ENCODE results near the gene TUBGCP4. TPM values are rescaled to one million over a fixed set of nuclear protein-coding genes. Genes with fewer than 3 reads are reported as not detected.

TUBGCP4 gene
- total RNA-seq, 1 experiment from 2014 or later = 31.9 TPM

DNA sequence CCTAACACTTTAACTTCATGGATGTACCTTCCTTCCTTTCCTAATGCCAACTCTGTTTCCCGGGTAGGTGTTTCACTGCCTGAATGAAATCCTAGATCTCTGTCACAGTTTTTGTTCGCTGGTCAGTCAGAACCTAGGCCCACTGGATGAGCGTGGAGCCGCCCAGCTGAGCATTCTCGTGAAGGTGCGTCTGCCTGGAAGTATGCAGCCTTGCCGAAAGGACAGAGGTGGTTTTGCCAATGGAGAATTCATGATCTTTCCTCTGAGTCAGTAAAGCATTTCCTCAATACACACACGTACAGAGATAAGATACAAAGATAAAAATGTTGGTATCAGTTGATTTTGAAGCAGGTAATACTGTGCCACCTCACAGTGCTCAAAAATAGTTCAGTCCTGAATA is 32.7 kb downstream of the TUBGCP4 start:
- H3K9me3 ChIP-seq (ENCODE audit: control insufficient read depth, insufficient read depth, low read depth, low read length) = no peaks in the 10 kb centered on the region
- no TSS peak for BruUV-seq (replicated peaks)
- POLR2A ChIA-PET = no interaction called here
- intact Hi-C loops (cut with micrococcal nuclease; ENCODE audit: unreplicated experiment) = no loop called here
- no peak overlapping the region for H3K4me3 ChIP-seq (ENCODE audit: low read depth in 2 of 2, low read length in 2 of 2)
- no peak for DNase-seq (ENCODE audit: low read depth, low spot score)
- in situ Hi-C loops (cut with HindIII; ENCODE audit: low pct_unique_long_range_greater_than_20kb, low sequenced_read_pairs) = no loop called here
- H3K4me1 ChIP-seq (ENCODE audit: control insufficient read depth, insufficient read depth, low read length) = no peaks in the 10 kb centered on the region
- H3K27me3 ChIP-seq (ENCODE audit: control insufficient read depth, insufficient read depth, low read length) = no peaks in the 10 kb centered on the region
- ATAC-seq = no peak
- peaks cover 37% of the 10 kb centered on the region for H3K36me3 ChIP-seq (ENCODE audit: control insufficient read depth, insufficient read depth, low read length)
- CTCF ChIA-PET = no interaction called here
- no peak overlapping the region for H3K27ac ChIP-seq (ENCODE audit: low read length)
- TF ChIP-seq CTCF (IDR thresholded peaks at IDR 0.05) (no peak), REST (IDR thresholded peaks at IDR 0.05; ENCODE audit: insufficient read depth in 1 of 2, low read depth in 2 of 2, low read length in 1 of 2) (no peak), POLR2AphosphoS5 (IDR thresholded peaks at IDR 0.05; ENCODE audit: low read depth, low read length) (no peak), SIN3A (IDR thresholded peaks at IDR 0.05; ENCODE audit: borderline replicate concordance, insufficient read depth, low read depth, low read length) (no peak), TCF7L2 (IDR thresholded peaks at IDR 0.05; ENCODE audit: low read depth, low read length) (no peak)

DNA sequence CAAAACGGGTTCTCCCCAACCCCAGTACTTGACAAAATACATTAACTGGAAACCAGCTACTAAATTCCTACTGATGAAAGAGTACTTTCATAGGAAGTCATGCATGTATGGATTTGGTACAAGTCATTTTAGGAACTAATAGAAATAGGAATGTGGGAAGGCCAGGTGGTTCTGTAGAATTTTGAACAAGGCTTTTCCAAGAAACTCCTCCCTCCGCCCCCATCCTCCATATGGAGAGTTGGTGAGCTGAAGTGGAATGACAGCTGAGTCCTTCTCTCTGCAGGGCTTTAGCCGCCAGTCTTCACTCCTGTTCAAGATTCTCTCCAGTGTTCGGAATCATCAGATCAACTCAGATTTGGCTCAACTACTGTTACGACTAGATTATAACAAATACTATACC is 33.2 kb downstream of the TUBGCP4 start:
- H3K4me1 ChIP-seq (ENCODE audit: control insufficient read depth, insufficient read depth, low read length) = no peaks in the 10 kb centered on the region
- intact Hi-C loops (cut with micrococcal nuclease; ENCODE audit: unreplicated experiment) = no loop called here
- no peaks in the 10 kb centered on the region for H3K9me3 ChIP-seq (ENCODE audit: control insufficient read depth, insufficient read depth, low read depth, low read length)
- no peaks in the 10 kb centered on the region for H3K27me3 ChIP-seq (ENCODE audit: control insufficient read depth, insufficient read depth, low read length)
- no peak for ATAC-seq
- TF ChIP-seq POLR2AphosphoS5 (IDR thresholded peaks at IDR 0.05; ENCODE audit: low read depth, low read length) (no peak), TCF7L2 (IDR thresholded peaks at IDR 0.05; ENCODE audit: low read depth, low read length) (no peak), REST (IDR thresholded peaks at IDR 0.05; ENCODE audit: insufficient read depth in 1 of 2, low read depth in 2 of 2, low read length in 1 of 2) (no peak), SIN3A (IDR thresholded peaks at IDR 0.05; ENCODE audit: borderline replicate concordance, insufficient read depth, low read depth, low read length) (no peak), CTCF (IDR thresholded peaks at IDR 0.05) (no peak)
- DNase-seq (ENCODE audit: low read depth, low spot score) = no peak
- no TSS peak for BruUV-seq (replicated peaks)
- no peak overlapping the region for H3K4me3 ChIP-seq (ENCODE audit: low read depth in 2 of 2, low read length in 2 of 2)
- ChIA-PET POLR2A (no interaction called here), CTCF (no interaction called here)
- H3K36me3 ChIP-seq (ENCODE audit: control insufficient read depth, insufficient read depth, low read length) = peaks cover 38% of the 10 kb centered on the region
- no peak overlapping the region for H3K27ac ChIP-seq (ENCODE audit: low read length)
- in situ Hi-C loops (cut with HindIII; ENCODE audit: low pct_unique_long_range_greater_than_20kb, low sequenced_read_pairs) = no loop called here

Measured in Panc1 (cell line).